SK-N-SH (cell line): ENCODE results near the gene MYOG.

ENCODE experiments used
- CTCF ChIP-seq: fragments of 200-600 bp; sonication (generic); IDR thresholded peaks from 2 replicates; pipeline ENCODE4 v1.6.1; 2017; ENCODE audit warnings: antibody characterized with exemption, mild to moderate bottlenecking, moderate library complexity
- MXI1 ChIP-seq: IDR thresholded peaks from 2 replicates; pipeline ENCODE4 v1.6.1; 2012; ENCODE audit warnings: mild to moderate bottlenecking, low read depth, low read length, improper control_type of control experiment
- POLR2AphosphoS5 ChIP-seq: IDR thresholded peaks from 2 replicates; pipeline ENCODE4 v1.6.1; 2012; ENCODE audit warnings: low read depth, low read length
- RFX5 ChIP-seq: IDR thresholded peaks from 2 replicates; pipeline ENCODE4 v1.6.1; 2012; ENCODE audit warnings: mild to moderate bottlenecking, improper control_type of control experiment, low read length
- SMC3 ChIP-seq: IDR thresholded peaks from 2 replicates; pipeline ENCODE4 v1.6.1; 2012; ENCODE audit warnings: low read depth, low read length, improper control_type of control experiment
- TF ChIP-seq, protein P1 (sequence below): IDR thresholded peaks from 2 replicates; pipeline ENCODE4 v1.4.0; 2012; ENCODE audit warnings: low read depth

DNA sequence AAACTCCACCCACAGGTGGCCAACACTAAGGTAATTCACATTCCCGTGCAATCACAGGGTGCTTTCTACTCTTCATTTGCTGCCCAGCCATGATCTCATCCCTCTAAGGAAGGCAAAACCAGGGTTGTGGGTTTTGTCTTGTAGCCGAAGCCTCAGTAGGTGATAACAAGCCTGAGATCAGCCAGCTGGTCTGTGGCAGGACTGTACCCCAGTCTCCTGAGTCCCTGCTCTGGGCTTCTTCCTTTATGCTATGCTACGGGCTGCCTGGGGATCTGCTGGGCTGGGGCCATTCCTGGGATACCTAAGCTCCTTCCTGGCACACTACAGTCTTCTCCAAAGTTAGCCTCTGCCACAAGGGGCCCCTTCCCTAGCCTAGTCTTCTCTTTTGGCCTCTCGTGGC is 49.7 kb downstream of the MYOG start:
- TF ChIP-seq CTCF (no peak), POLR2AphosphoS5 (no peak), RFX5 (no peak), SMC3 (no peak), MXI1 (no peak)
- TF ChIP-seq, protein P1, sequence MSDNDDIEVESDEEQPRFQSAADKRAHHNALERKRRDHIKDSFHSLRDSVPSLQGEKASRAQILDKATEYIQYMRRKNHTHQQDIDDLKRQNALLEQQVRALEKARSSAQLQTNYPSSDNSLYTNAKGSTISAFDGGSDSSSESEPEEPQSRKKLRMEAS = no peak
